GM19463 (cell line): ENCODE results near the gene MYBPC1.
"Not testable (repeated sequence)": the region's sequence is repeated elsewhere in the genome, so short reads cannot be mapped to it uniquely, and the experiment has no call there.

Experiments
- ATAC-seq: cut with Tn5 transposase; IDR thresholded peaks from one replicate; pipeline ENCODE4 v1.9.1; 2021; ENCODE audit warnings: mild to moderate bottlenecking, moderate library complexity; ENCODE audit not compliant: unreplicated experiment

The MYBPC1 gene

GRCh38 chr12:101720118-101720517 is 125.3 kb downstream of the MYBPC1 start:
- no peak for ATAC-seq

- no peak for ATAC-seq
Measured at GRCh38 chr12:101722392-101722791, 127.6 kb downstream of the MYBPC1 start.

- no peak for ATAC-seq
Measured at GRCh38 chr12:101727098-101727497, 132.3 kb downstream of the MYBPC1 start.

- ATAC-seq = no peak
Measured at GRCh38 chr12:101729842-101730241, 135.1 kb downstream of the MYBPC1 start.

GRCh38 chr12:101732318-101732717 is 137.5 kb downstream of the MYBPC1 start:
- ATAC-seq = no peak

GRCh38 chr12:101733166-101733565 is 138.4 kb downstream of the MYBPC1 start:
- ATAC-seq = no peak

GRCh38 chr12:101734482-101734881 is 139.7 kb downstream of the MYBPC1 start:
- ATAC-seq = not testable (repeated sequence)
